Neural crest cell (in vitro differentiated cells): ENCODE data around the gene CBX2. TPM values are rescaled to one million over a fixed set of nuclear protein-coding genes. Genes with fewer than 3 reads are reported as not detected.

ENCODE experiments used
- DNase-seq: peaks from one replicate; pipeline ENCODE4 v3.0.0; 2021; ENCODE audit warnings: low read depth, mixed read lengths, low spot score
- H3K27ac Mint-ChIP-seq: one replicate; pipeline ENCODE4 v1.8.0; 2021; ENCODE audit warnings: mild to moderate bottlenecking, mixed read lengths; ENCODE audit not compliant: unreplicated experiment
- H3K27me3 Mint-ChIP-seq: 2 replicates; pipeline ENCODE4 v1.8.0; 2021; ENCODE audit warnings: low read depth, mild to moderate bottlenecking, mixed read lengths
- H3K36me3 Mint-ChIP-seq: 2 replicates; pipeline ENCODE4 v1.8.0; 2021; ENCODE audit warnings: low read depth, mild to moderate bottlenecking, mixed read lengths
- H3K4me1 Mint-ChIP-seq: 2 replicates; pipeline ENCODE4 v1.8.0; 2021; ENCODE audit warnings: mixed read lengths
- H3K4me3 Mint-ChIP-seq: one replicate; pipeline ENCODE4 v1.8.0; 2021; ENCODE audit warnings: mild to moderate bottlenecking, mixed read lengths
- H3K9me3 Mint-ChIP-seq: 2 replicates; pipeline ENCODE4 v1.8.0; 2021; ENCODE audit warnings: mixed read lengths
- total RNA-seq: library from RNA; stranded (reverse); gene quantifications from 2 replicates; pipeline ENCODE4 v1.2.1, GENCODE V29; 2021
- TF ChIP-seq, protein P1 (sequence below): fragments of 200-600 bp; sonication (generic); conservative IDR thresholded peaks from 2 replicates; pipeline ENCODE4 v1.5.0; 2021; ENCODE audit warnings: antibody characterized with exemption, mild to moderate bottlenecking

CBX2 gene
- total RNA-seq, 1 donor from 2014 or later, result 101 TPM

DNA sequence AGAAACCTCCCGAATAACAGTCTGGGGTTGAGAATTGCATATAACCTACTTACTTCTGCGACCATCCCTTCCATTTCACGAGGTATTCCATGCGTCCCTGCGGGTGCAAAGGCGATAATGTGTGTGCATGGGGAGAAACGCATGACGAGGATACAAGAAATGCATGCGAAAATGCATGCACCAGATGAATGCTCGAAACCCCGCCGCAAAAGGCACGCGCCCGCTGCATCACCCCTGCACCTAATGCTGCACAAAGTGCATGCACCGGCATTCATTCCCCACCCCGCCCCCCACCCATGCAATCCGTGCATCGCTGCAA, 18.5 kb downstream of the CBX2 start:
- Mint-ChIP-seq H3K4me1 (peaks cover 45% of the 10 kb centered on the region), H3K4me3 (peak overlapping the region; percentile 95), H3K9me3 (no peaks in the 10 kb centered on the region), H3K36me3 (peaks cover 5% of the 10 kb centered on the region), H3K27me3 (peaks cover 85% of the 10 kb centered on the region), H3K27ac (peak overlapping the region; percentile 91)
- TF ChIP-seq, protein P1, sequence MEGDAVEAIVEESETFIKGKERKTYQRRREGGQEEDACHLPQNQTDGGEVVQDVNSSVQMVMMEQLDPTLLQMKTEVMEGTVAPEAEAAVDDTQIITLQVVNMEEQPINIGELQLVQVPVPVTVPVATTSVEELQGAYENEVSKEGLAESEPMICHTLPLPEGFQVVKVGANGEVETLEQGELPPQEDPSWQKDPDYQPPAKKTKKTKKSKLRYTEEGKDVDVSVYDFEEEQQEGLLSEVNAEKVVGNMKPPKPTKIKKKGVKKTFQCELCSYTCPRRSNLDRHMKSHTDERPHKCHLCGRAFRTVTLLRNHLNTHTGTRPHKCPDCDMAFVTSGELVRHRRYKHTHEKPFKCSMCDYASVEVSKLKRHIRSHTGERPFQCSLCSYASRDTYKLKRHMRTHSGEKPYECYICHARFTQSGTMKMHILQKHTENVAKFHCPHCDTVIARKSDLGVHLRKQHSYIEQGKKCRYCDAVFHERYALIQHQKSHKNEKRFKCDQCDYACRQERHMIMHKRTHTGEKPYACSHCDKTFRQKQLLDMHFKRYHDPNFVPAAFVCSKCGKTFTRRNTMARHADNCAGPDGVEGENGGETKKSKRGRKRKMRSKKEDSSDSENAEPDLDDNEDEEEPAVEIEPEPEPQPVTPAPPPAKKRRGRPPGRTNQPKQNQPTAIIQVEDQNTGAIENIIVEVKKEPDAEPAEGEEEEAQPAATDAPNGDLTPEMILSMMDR, result no peak
- DNase-seq, result no peak

DNA sequence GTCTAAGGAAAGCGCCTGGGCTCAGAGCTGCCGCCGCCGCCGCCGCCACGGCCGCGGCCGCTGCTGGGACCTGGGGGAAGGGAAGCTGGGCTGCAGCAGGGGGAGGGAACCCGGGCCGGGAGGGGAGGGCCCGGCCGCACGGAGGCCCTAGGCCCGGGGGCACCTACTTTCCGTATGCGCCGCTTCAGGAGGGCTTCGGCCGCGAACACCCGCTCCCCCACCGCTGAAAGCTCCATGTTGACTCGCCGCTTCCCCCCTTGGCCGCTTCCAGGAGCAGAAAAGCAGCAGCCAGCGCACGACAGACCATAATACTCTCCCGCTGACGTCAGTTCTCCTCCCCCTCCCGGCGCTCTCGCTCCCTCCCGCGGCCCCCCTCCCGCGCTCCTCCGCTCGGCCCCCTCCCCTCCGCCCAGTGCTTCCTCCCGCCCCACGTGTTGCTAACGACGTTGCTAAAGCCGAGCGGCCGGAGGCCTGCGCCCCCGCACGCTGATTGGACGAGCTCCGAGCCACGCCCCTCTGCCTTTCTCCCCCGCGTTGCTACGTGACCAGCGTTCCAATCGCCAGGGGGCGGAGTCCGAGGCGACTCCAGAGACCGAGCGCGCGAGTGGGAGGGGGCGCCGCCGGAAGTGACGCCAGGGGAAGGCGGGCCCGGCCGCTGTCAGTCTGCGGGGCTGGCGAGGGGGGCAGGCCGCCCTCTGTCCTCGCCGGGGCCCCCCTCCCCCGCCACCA, 19.0 kb downstream of the CBX2 start, which contains the start of gene CBX8:
Gene CBX8, minus strand, starts transcription at position 315 of the 729 bp plus-strand sequence. Its CDS starts 79 bp downstream, at position 236.
- peaks cover 85% of the 10 kb centered on the region for H3K27me3 Mint-ChIP-seq
- TF ChIP-seq, protein P1, result no peak
- H3K36me3 Mint-ChIP-seq, result peaks cover 5% of the 10 kb centered on the region
- peak; percentile 100 for DNase-seq
- H3K27ac Mint-ChIP-seq, result peak within 1 kb of the TSS; percentile 95
- peak within 1 kb of the TSS; percentile 95 for H3K4me3 Mint-ChIP-seq
- peaks cover 49% of the 10 kb centered on the region for H3K4me1 Mint-ChIP-seq
- H3K9me3 Mint-ChIP-seq, result no peaks in the 10 kb centered on the region

DNA sequence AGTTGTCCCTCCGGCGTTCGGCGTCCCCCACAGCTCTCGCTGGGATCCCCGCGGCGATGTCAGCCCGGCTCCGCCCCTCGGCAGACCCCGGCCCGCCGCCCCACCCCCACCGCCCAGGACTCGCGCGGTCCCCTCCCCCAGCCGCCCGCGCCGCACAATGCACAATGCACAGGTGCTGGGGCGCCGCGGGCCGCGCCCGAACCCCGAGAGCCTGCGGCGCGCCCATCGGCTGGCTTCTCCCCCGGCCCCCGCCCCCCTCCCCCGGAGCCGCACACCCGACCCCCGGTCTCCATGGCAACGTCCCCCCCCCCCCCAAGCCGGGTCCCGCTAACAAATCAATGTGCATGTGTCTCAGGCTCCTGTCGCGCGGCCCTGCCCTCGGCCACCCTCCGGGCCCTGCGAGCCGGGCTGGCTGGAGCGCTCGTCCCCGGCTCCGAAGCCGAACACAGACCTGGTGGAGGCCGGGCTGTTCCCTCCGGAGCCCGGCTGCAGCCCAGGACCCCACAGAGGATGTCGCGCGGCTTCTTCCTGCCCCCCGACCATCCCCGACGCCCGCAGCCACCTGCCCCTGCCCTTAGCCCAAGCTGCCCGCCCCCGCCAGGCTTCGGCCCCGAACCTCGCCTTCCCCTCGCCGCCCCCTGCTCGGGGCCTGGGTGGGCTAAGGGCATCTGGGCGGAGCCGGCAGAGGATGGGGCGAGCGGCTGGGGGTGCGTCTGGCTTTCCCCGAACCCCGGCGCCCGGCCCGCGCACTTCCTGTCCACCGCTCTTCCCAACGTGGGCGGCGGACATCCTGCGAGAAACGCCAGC, 19.7 kb downstream of the CBX2 start:
- H3K27ac Mint-ChIP-seq, result no peak overlapping the region
- no peak for DNase-seq
- no peak overlapping the region for H3K4me3 Mint-ChIP-seq
- H3K27me3 Mint-ChIP-seq, result peaks cover 84% of the 10 kb centered on the region
- H3K9me3 Mint-ChIP-seq, result no peaks in the 10 kb centered on the region
- TF ChIP-seq, protein P1, result no peak
- peaks cover 43% of the 10 kb centered on the region for H3K4me1 Mint-ChIP-seq
- H3K36me3 Mint-ChIP-seq, result peaks cover 5% of the 10 kb centered on the region

DNA sequence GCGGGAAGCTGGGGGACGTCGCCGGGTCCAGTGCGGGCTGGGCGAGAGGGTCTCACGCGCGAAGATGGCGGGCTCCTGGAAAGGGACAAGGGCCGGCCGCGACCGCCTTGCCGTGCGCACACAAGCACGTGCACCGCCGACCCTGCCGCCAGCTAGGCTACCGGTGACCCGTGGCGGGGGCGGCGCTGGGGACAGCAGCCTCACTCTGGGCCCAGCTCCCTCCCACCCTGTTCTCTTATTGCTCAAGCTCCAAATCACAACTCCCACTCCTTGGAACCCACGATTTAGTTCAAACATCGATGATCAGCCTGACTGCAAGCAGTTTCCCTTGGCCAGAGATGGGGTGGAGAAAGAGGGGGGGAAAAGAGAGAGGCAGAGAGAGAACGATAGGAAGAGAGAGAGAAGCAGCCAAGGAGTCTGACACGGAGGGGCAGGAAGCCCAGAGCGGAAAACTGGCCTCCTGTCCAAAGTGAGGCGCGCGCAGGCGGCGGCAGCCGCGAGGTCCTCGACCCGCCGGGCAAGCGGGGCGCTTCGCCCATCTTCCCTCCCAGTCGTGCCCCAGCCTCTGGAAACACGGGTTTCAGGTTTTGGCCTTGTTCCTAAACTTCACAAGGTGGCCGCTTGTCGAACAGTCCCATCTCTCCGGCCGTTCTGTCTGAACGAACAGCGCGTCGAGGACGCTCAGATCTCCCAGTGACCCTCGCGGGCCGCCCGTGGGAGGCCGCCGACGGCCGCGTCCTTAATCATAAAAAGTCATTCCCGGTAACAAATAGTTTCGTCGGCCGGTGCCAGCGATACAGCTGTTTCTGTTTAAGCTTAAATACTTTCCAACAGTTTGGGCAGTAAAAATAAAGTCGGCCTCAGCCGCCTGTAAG, 20.6 kb downstream of the CBX2 start:
- Mint-ChIP-seq H3K9me3 (no peaks in the 10 kb centered on the region), H3K4me3 (peak overlapping the region; percentile 87), H3K4me1 (peaks cover 41% of the 10 kb centered on the region), H3K27ac (no peak overlapping the region), H3K36me3 (peaks cover 5% of the 10 kb centered on the region), H3K27me3 (peaks cover 84% of the 10 kb centered on the region)
- no peak for DNase-seq
- TF ChIP-seq, protein P1, result no peak

DNA sequence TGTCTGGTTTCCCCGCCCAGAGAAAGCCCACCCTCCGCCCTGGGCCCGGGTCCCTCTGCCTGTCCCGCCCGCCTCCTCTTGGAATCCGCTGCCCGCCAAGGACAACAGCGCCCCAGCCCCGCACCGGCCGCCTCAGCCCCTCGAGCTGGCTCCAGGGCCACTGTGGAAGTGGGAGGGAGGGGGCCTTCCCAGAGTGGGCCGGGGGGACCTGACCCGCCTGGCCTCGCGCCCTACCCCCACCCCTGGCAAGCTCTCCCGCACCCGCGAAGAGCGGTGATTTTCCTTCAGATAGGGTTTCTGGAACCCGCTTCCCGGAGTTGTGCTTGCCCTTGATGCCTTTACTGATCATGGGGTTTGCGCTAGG, 21.2 kb downstream of the CBX2 start:
- Mint-ChIP-seq H3K36me3 (peaks cover 2% of the 10 kb centered on the region), H3K4me3 (peak overlapping the region; percentile 87)

More for the DNA sequence above, 21.2 kb downstream of the CBX2 start:
- Mint-ChIP-seq H3K4me1 (peaks cover 37% of the 10 kb centered on the region), H3K27me3 (peaks cover 83% of the 10 kb centered on the region), H3K27ac (no peak overlapping the region), H3K9me3 (no peaks in the 10 kb centered on the region)
- TF ChIP-seq, protein P1, result no peak
- no peak for DNase-seq
